ENCODE measurements around the gene CHD9NB.

Gene CHD9NB

DNA sequence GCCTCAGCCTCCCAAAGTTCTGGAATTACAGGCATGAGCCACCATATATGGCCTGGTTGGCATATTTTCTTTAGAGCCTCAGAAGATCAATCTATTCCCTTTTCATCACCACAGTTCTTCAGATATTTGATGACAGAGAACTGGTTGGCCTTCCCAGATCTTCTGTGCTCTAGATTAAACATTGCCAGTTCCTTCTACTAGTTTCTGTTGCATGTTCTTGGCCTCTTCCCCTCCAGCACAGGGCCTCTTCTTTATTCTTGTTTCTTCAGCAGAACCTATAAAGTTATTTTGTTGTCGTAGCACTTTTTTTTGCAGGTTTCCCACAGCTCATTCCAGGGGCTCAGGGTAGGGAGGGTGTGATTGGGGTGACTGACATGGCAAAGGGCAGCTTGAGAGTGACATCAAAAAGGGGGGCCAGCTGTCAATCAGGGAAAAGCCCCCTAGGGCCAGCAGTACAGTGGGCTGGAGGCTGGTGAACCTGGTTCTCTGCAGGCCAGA lies 11.4 kb upstream of the CHD9NB start:
- H3K27me3 ChIP-seq (ENCODE audit: control insufficient read depth, insufficient read depth, low read length): no peaks in the 10 kb centered on the region
- H3K9ac ChIP-seq (ENCODE audit: low read length): no peak overlapping the region
- H3K4me1 ChIP-seq (ENCODE audit: control insufficient read depth, insufficient read depth, low read length): peaks cover 15% of the 10 kb centered on the region
- no peaks in the 10 kb centered on the region for H3K9me3 ChIP-seq (ENCODE audit: control insufficient read depth, low read length)
- H3K4me3 ChIP-seq (ENCODE audit: low read length): no peak overlapping the region
- no peaks in the 10 kb centered on the region for H3K36me3 ChIP-seq (ENCODE audit: control insufficient read depth, insufficient read depth, low read length)

GRCh38 chr16:53061701-53062159 lies 9.0 kb upstream of the CHD9NB start:
- Histone ChIP-seq H3K4me3 (ENCODE audit: low read length) (no peak overlapping the region), H3K36me3 (ENCODE audit: control insufficient read depth, insufficient read depth, low read length) (no peaks in the 10 kb centered on the region), H3K9ac (ENCODE audit: low read length) (peak overlapping the region; percentile 33), H3K4me1 (ENCODE audit: control insufficient read depth, insufficient read depth, low read length) (peaks cover 17% of the 10 kb centered on the region), H3K27me3 (ENCODE audit: control insufficient read depth, insufficient read depth, low read length) (no peaks in the 10 kb centered on the region), H3K9me3 (ENCODE audit: control insufficient read depth, low read length) (no peaks in the 10 kb centered on the region)

DNA sequence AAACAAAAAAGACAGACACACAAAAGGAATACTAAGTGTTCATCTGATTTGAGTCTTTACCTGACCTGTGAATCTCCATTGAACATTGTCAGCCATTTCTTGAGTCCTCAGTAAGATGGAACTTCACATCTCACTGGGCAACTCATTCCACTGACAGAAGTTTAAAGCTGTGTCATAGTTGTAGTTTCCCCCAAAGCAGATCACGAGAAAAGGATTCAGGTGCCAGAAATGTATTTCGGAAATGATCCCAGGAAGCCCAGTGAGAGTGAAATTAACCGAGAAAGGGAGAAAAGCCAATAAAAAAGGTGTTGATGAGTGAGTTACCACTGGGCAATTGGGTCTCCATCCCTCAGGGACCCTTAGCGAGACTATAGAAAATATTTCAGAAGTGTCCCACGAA lies 8.6 kb upstream of the CHD9NB start:
- H3K9ac ChIP-seq (ENCODE audit: low read length): no peak overlapping the region
- no peak overlapping the region for H3K4me3 ChIP-seq (ENCODE audit: low read length)
- H3K4me1 ChIP-seq (ENCODE audit: control insufficient read depth, insufficient read depth, low read length): peaks cover 21% of the 10 kb centered on the region

DNA sequence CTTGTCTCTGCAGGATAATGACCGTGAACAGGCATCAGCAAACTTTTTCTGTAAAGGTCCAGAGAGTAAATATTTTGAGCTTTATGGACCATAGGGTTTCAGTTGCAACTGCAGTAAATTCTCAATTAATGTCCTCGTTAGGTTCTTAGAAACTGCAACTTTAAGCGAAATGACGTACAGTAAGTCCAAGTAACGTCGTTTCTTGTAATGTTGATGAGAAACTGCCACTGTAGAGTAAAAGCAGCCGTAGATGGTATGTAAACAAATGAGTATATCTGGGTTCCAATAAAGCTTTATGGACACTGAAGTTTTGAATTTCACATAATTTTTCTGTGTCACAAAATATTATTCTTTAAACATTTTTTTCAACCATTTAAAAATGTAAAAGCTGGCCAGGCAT lies 7.0 kb upstream of the CHD9NB start:
- H3K27me3 ChIP-seq (ENCODE audit: control insufficient read depth, insufficient read depth, low read length): no peaks in the 10 kb centered on the region
- H3K36me3 ChIP-seq (ENCODE audit: control insufficient read depth, insufficient read depth, low read length): no peaks in the 10 kb centered on the region
- H3K9me3 ChIP-seq (ENCODE audit: control insufficient read depth, low read length): no peaks in the 10 kb centered on the region
- H3K4me1 ChIP-seq (ENCODE audit: control insufficient read depth, insufficient read depth, low read length): peaks cover 28% of the 10 kb centered on the region
- no peak overlapping the region for H3K4me3 ChIP-seq (ENCODE audit: low read length)
- no peak overlapping the region for H3K9ac ChIP-seq (ENCODE audit: low read length)

More for the DNA sequence above, 8.6 kb upstream of the CHD9NB start:
- Histone ChIP-seq H3K36me3 (ENCODE audit: control insufficient read depth, insufficient read depth, low read length) (no peaks in the 10 kb centered on the region), H3K27me3 (ENCODE audit: control insufficient read depth, insufficient read depth, low read length) (no peaks in the 10 kb centered on the region), H3K9me3 (ENCODE audit: control insufficient read depth, low read length) (no peaks in the 10 kb centered on the region)

DNA sequence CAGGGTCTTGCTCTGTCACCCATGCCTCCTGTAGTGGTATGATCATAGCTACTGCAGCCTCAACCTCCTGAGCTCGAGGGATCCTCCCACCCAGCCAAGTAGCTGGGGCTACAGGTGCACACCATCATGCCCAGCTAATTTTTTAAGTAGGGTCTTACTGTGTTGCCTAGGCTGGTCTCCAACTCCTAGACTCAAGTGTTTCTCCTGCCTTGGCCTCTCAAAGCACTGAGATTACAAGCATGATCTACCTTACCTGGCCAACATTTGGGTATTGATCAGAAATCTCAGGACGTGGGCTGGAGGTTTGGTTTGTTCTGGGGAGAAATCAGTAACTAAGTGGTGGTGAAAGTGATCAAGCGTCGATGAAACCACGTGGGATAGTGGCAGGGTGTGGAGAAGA lies 6.2 kb upstream of the CHD9NB start:
- Histone ChIP-seq H3K27me3 (ENCODE audit: control insufficient read depth, insufficient read depth, low read length) (no peaks in the 10 kb centered on the region), H3K4me1 (ENCODE audit: control insufficient read depth, insufficient read depth, low read length) (peaks cover 35% of the 10 kb centered on the region), H3K4me3 (ENCODE audit: low read length) (no peak overlapping the region), H3K9ac (ENCODE audit: low read length) (no peak overlapping the region), H3K36me3 (ENCODE audit: control insufficient read depth, insufficient read depth, low read length) (no peaks in the 10 kb centered on the region), H3K9me3 (ENCODE audit: control insufficient read depth, low read length) (no peaks in the 10 kb centered on the region)

DNA sequence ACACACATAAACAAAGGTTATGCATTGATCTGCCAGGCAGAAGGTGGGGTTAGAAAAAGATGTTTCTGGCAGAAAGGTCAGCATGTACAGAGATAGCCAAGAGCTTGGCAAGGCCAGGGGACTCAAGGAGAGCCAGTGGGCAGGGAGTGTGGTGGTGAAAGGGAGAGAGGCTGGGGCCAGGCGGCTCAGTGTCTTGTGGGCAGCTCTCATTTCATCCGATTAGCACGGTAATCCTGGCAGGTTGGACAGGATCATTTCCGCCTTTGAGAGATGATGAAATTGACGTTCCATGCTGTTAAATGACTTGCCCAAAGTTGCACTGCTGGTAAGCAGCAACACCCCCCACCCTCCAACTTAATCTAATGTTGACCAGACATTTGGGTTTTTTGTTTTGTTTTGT lies 5.7 kb upstream of the CHD9NB start:
- Histone ChIP-seq H3K9me3 (ENCODE audit: control insufficient read depth, low read length) (no peaks in the 10 kb centered on the region), H3K4me3 (ENCODE audit: low read length) (no peak overlapping the region), H3K9ac (ENCODE audit: low read length) (no peak overlapping the region), H3K4me1 (ENCODE audit: control insufficient read depth, insufficient read depth, low read length) (peaks cover 35% of the 10 kb centered on the region), H3K36me3 (ENCODE audit: control insufficient read depth, insufficient read depth, low read length) (no peaks in the 10 kb centered on the region), H3K27me3 (ENCODE audit: control insufficient read depth, insufficient read depth, low read length) (no peaks in the 10 kb centered on the region)

DNA sequence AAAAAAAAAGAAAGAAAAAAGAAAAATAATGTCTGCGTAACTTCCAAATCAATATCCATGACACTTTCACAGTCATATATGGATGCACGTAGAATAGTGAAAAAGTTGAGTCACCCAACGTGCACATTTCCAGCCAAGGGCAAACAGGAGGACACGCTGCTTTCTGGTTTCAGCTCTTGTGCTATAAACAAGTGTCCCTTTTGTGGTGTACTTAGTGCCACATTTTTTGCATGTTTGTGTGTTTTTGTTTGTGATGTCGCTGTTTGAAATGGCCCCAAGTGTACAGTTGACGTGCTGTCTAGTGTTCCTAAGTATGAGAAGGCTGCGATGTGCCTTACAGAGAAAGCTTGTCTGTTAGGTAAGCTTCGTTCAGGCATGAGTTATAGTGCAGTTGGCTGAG lies 5.0 kb upstream of the CHD9NB start:
- no peak overlapping the region for H3K9ac ChIP-seq (ENCODE audit: low read length)
- H3K27me3 ChIP-seq (ENCODE audit: control insufficient read depth, insufficient read depth, low read length): no peaks in the 10 kb centered on the region
- H3K9me3 ChIP-seq (ENCODE audit: control insufficient read depth, low read length): no peaks in the 10 kb centered on the region
- H3K4me3 ChIP-seq (ENCODE audit: low read length): no peak overlapping the region
- peaks cover 42% of the 10 kb centered on the region for H3K4me1 ChIP-seq (ENCODE audit: control insufficient read depth, insufficient read depth, low read length)
- no peaks in the 10 kb centered on the region for H3K36me3 ChIP-seq (ENCODE audit: control insufficient read depth, insufficient read depth, low read length)

DNA sequence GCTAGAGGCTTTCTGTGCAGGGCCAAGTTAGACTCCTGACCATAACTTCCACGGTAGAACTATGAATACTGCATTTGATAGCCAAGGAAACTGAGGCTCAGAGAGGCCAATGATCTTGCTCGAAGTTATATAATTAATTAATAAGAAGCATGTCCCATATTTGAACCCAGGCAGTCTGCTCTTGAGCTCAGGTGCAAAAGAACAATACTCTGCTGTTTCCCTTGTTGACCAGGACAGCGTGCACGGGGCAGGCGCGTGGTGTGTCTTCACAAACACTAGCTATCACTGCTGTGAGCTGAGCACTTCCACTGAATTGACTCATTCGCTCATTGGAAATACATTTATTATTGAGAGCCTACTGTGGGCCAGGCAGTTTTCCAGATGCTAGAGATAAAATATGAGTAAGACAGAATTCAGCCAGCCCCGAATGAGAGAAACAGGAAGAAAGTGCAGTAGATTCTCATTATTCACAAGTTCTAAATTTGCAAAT lies 3.7 kb upstream of the CHD9NB start:
- Histone ChIP-seq H3K4me1 (ENCODE audit: control insufficient read depth, insufficient read depth, low read length) (peaks cover 33% of the 10 kb centered on the region), H3K27me3 (ENCODE audit: control insufficient read depth, insufficient read depth, low read length) (no peaks in the 10 kb centered on the region), H3K4me3 (ENCODE audit: low read length) (no peak overlapping the region), H3K9ac (ENCODE audit: low read length) (peak overlapping the region; percentile 78), H3K9me3 (ENCODE audit: control insufficient read depth, low read length) (no peaks in the 10 kb centered on the region), H3K36me3 (ENCODE audit: control insufficient read depth, insufficient read depth, low read length) (no peaks in the 10 kb centered on the region)

- peak overlapping the region; percentile 72 for H3K4me3 ChIP-seq (ENCODE audit: low read length)
- no peaks in the 10 kb centered on the region for H3K9me3 ChIP-seq (ENCODE audit: control insufficient read depth, low read length)
- peak overlapping the region; percentile 78 for H3K9ac ChIP-seq (ENCODE audit: low read length)
- no peaks in the 10 kb centered on the region for H3K36me3 ChIP-seq (ENCODE audit: control insufficient read depth, insufficient read depth, low read length)
- peaks cover 30% of the 10 kb centered on the region for H3K4me1 ChIP-seq (ENCODE audit: control insufficient read depth, insufficient read depth, low read length)
- H3K27me3 ChIP-seq (ENCODE audit: control insufficient read depth, insufficient read depth, low read length): no peaks in the 10 kb centered on the region
Observed at GRCh38 chr16:53055541-53056391, 3.1 kb upstream of the CHD9NB start.

- H3K4me3 ChIP-seq (ENCODE audit: low read length): peak within 1 kb of the TSS; percentile 72
- H3K4me1 ChIP-seq (ENCODE audit: control insufficient read depth, insufficient read depth, low read length): peaks cover 30% of the 10 kb centered on the region
- no peaks in the 10 kb centered on the region for H3K27me3 ChIP-seq (ENCODE audit: control insufficient read depth, insufficient read depth, low read length)
- H3K9me3 ChIP-seq (ENCODE audit: control insufficient read depth, low read length): no peaks in the 10 kb centered on the region
- H3K36me3 ChIP-seq (ENCODE audit: control insufficient read depth, insufficient read depth, low read length): no peaks in the 10 kb centered on the region
- H3K9ac ChIP-seq (ENCODE audit: low read length): peak within 1 kb of the TSS; percentile 78
Observed at GRCh38 chr16:53054670-53055485, 2.2 kb upstream of the CHD9NB start, which contains the start of gene CHD9. CHD9 (plus strand) TSS chr16:53054991; CDS start chr16:53156090, 101,099 bp downstream.

DNA sequence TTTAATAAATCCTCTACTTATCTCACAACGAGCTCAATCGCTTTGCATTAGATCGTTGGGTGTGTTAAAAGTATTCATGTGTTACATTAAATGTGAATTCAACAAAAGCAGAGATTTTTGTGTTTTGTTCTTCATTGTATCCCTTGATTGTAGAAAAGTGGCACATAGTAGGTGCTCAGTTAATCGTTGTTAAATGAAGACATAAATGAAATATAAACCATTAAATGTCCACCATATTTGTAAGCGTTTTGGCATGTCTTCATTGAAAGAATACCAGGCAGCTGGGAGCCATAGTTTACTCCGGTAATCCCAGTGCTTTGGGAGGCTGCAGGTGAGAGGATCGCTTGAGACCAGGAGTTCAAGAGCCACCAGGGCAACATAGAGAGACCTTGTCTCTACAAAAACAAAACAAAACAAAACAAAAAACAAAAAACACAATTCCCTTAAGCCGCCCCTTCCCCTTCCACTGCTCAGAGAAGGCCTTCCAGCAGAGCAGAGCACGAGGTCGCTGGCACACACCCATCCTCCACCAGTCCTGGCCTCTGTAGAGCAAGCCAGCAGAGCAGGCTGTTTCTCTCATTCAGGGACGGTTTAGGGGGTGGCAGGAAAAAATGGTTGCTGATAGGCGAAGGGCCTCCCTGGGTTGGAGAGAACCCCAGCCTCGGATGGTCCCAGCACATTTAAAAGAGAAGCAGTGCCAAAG lies 1.4 kb upstream of the CHD9NB start:
- H3K4me1 ChIP-seq (ENCODE audit: control insufficient read depth, insufficient read depth, low read length): peaks cover 30% of the 10 kb centered on the region
- peak overlapping the region; percentile 54 for H3K9ac ChIP-seq (ENCODE audit: low read length)
- no peaks in the 10 kb centered on the region for H3K9me3 ChIP-seq (ENCODE audit: control insufficient read depth, low read length)
- no peaks in the 10 kb centered on the region for H3K36me3 ChIP-seq (ENCODE audit: control insufficient read depth, insufficient read depth, low read length)
- H3K27me3 ChIP-seq (ENCODE audit: control insufficient read depth, insufficient read depth, low read length): no peaks in the 10 kb centered on the region
- H3K4me3 ChIP-seq (ENCODE audit: low read length): peak overlapping the region; percentile 72
